GM21717 (cell line): ENCODE data around the gene TSPAN9.

Experiments
- ATAC-seq: cut with Tn5 transposase; IDR thresholded peaks from one replicate; pipeline ENCODE4 v1.9.1; 2021; ENCODE audit warnings: mild to moderate bottlenecking, moderate library complexity; ENCODE audit not compliant: unreplicated experiment

TSPAN9 gene

GRCh38 chr12:3218228-3219171 is 141.3 kb downstream of the TSPAN9 start:
- no peak for ATAC-seq

DNA sequence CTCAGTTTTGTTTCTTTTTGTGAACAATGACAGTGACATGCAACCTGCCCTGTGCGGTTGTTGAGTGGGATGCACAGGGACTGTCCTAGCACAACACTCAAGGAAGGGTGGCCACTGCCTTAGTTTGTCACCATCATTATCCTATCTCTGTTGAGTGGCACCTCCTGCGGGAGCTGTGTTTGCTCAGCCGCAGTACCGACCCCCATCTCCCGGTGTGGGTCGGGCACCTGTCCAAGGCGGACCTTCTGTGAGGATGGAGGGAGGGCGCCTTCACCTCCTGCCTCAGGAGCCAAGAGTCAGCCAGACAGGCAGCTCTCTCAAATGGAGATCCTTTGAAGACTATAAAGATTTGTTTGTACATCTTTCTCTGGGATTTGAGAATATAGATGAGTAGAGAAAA is 142.1 kb downstream of the TSPAN9 start:
- ATAC-seq: no peak

- ATAC-seq: no peak
Observed at GRCh38 chr12:3220382-3221321, 143.5 kb downstream of the TSPAN9 start.

DNA sequence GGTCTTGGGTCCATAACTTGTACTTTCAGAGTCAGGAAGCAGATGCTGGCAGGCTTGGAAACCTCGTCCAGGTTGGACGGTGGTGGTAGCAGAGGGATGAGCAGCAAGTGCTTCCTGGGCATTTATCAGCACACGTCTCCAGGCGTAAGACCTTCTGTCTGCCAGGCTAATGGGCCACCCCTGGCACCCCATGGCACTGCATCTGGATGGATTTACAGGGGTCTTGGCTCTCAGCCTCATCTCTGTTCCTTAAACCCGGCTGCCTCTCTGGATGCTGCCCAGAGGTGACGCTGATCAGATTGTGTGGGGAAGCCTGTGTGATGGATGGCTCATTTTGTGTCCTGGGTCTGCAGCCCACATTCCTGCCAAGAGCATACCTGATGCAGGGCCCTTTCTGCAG is 145.1 kb downstream of the TSPAN9 start:
- no peak for ATAC-seq

- ATAC-seq: no peak
Observed at GRCh38 chr12:3222979-3223378, 145.8 kb downstream of the TSPAN9 start.

- no peak for ATAC-seq
Observed at GRCh38 chr12:3223601-3224529, 146.7 kb downstream of the TSPAN9 start.

- ATAC-seq: no peak
Observed at GRCh38 chr12:3224530-3224903, 147.3 kb downstream of the TSPAN9 start.

- ATAC-seq: no peak
Observed at GRCh38 chr12:3225154-3225795, 148.1 kb downstream of the TSPAN9 start.

- ATAC-seq: no peak
Observed at GRCh38 chr12:3225796-3226180, 148.6 kb downstream of the TSPAN9 start.

GRCh38 chr12:3226264-3226663 is 149.1 kb downstream of the TSPAN9 start:
- ATAC-seq: no peak

GRCh38 chr12:3227076-3227975 is 150.1 kb downstream of the TSPAN9 start:
- ATAC-seq: no peak

DNA sequence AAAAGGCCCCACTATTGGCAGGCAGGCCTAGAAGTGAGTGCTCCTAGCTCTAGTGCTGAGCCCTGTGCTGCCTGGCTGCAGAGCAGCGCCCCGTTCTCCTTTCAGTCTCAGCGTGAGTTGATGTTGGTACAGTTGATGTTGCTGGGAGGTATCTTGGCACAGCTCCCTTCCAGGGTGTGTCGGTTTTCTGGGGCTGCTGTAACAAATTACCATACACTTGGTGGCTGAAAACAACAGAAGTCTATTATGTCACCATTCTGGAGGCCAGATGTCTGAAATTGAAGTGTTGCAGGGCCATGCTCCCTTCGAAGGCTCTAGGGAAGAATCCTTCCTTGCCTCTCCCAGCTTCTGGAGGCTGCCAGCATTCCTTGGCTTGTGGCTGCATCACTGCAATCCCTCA is 151.4 kb downstream of the TSPAN9 start:
- no peak for ATAC-seq

- no peak for ATAC-seq
Observed at GRCh38 chr12:3229577-3229976, 152.4 kb downstream of the TSPAN9 start.

GRCh38 chr12:3230758-3231375 is 153.7 kb downstream of the TSPAN9 start:
- no peak for ATAC-seq

DNA sequence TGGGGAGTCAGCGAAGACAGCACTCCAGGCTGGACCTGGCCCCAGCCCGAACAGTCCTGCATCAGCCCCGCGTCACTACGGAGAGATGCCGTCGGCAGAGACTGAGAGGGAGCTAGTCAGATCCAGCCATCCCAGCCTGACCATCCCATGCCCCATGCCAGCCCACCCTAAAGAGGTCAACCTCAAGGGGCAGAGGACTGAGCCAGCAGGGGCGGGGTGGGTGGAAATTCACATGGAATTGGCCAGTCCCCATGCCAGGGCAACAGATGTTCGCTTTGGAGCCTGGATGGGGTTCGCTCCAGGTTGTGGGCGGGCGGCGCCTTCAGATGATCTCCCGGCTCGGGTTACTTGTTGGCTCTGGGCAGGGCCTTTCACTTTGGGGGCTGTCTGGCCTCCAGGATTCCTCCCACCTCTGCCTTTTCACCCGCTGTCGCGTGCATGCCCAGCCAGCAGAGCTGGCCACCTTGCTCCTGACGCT is 154.3 kb downstream of the TSPAN9 start:
- no peak for ATAC-seq

DNA sequence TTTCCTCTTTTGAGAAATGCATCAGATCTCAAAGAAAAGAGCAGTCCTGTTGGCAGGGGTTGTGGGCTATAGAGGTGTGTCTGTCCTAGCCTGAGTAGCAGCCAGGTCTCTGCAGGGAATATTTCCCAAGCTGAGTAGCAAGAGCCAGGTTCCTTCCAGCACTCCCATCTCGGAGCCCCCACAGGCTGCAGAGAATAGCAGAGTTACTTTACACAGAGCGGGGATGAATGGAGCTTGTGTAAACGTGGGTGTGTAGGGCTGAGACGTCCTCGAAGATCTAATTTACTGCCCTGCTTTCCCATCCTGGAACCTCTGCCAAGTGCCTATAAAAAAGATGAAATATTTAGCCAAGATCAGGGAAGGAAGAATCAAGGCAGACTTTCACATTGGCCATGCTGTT is 156.6 kb downstream of the TSPAN9 start:
- ATAC-seq: no peak

DNA sequence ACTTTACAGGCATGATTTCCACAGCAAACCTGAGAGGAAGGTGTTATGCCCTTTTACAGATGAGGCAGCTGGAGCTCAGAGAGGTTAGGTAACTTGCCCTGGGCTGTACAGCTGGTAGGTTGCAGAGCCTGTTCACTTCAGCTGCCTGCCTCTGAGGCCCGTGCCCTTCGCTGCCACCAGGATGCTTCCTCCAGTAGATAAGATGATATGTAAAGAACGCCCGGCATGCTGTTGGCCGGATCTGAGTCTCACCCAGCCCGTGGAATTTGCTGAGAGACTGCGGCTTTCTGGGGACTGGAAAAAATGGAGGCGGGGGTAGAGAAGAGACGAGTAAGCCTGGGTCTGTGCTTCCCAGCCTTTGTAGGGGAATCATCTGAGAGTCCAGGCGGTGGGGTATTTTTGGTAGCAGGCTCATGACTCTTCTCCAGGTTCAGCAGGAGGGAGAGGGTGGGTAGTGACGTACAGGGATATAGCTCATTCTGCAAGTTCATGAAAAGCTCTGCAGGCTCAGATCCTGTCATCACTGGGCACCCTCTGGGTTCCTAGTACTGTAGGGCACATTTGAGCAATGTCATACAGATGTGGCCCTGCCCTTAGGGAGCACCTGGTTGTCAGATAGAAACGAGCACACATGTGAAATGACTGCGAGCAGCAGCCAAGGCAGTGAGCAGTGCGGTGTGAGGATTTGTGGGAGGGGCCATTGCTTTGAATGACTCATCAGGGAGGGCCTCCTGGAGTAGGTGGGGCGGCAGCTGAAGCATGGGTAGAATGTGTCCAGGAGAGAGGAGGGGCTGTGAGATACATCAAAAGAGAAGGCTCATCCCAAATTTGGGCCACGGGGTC is 159.4 kb downstream of the TSPAN9 start:
- ATAC-seq: no peak

DNA sequence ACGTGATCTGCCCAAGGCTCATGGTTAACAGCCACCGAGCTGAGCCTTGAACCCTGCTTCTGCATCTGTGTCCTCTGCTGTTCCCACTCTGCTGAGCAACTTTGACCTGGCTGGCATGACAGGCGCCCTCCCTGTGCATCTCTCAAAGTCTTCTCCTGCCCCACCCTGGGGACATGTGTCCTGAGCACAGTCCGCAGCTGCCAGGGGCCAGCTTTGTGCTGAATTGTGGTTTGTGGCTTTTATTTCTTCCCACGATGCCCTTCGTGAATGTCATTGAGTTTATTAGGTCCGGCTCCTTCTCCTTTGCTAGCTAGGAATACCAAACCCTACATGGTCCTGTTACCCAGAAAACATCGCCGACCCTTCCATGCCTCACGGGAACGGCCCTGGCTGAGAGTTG is 161.0 kb downstream of the TSPAN9 start:
- ATAC-seq: no peak
